ENCODE data around the gene RTRAF.

GRCh38 chr14:51959928-51960327 lies 29.4 kb upstream of the RTRAF start:
- TF ChIP-seq ZNF281 (CRISPR knock-in tag; IDR thresholded peaks at IDR 0.05): no peak
- no peak for TF ChIP-seq AFF4 (CRISPR knock-in tag; IDR thresholded peaks at IDR 0.05; ENCODE audit: borderline replicate concordance)
- TF ChIP-seq ZNF512 (CRISPR knock-in tag; IDR thresholded peaks at IDR 0.05; ENCODE audit: borderline replicate concordance): no peak
- no peak for TF ChIP-seq FOXK1 (CRISPR knock-in tag; IDR thresholded peaks at IDR 0.05)
- no peak for TF ChIP-seq NFYB (CRISPR knock-in tag; conservative IDR thresholded peaks at IDR 0.05; ENCODE audit: low read depth)

All from WTC11 (cell line).